C4-2B (cell line): ENCODE data around the gene EIF1AX.

ENCODE experiments used
- ZFX ChIP-seq: fragments of 450-650 bp; IDR thresholded peaks from 2 replicates; pipeline ENCODE4 v1.6.1; 2017
- TF ChIP-seq, protein P1 (sequence below): fragments of 450-650 bp; conservative IDR thresholded peaks from 2 replicates; pipeline ENCODE4 v1.5.1; 2017; ENCODE audit warnings: mild to moderate bottlenecking

- TF ChIP-seq, protein P1, sequence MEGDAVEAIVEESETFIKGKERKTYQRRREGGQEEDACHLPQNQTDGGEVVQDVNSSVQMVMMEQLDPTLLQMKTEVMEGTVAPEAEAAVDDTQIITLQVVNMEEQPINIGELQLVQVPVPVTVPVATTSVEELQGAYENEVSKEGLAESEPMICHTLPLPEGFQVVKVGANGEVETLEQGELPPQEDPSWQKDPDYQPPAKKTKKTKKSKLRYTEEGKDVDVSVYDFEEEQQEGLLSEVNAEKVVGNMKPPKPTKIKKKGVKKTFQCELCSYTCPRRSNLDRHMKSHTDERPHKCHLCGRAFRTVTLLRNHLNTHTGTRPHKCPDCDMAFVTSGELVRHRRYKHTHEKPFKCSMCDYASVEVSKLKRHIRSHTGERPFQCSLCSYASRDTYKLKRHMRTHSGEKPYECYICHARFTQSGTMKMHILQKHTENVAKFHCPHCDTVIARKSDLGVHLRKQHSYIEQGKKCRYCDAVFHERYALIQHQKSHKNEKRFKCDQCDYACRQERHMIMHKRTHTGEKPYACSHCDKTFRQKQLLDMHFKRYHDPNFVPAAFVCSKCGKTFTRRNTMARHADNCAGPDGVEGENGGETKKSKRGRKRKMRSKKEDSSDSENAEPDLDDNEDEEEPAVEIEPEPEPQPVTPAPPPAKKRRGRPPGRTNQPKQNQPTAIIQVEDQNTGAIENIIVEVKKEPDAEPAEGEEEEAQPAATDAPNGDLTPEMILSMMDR = no peak
- no peak for TF ChIP-seq ZFX
These were observed 24.9 kb downstream of the EIF1AX start, which contains the start of gene MAP7D2 for GRCh38 chrX:20116577-20117240.
